GM21619 (cell line): ENCODE results near the gene AHCYL1.
A peak's percentile ranks its signal among the peaks of the same experiment; 100 is the strongest.

ENCODE experiments used
- ATAC-seq: cut with Tn5 transposase; IDR thresholded peaks from one replicate; pipeline ENCODE4 v1.9.1; 2021; ENCODE audit not compliant: unreplicated experiment

The AHCYL1 gene

DNA sequence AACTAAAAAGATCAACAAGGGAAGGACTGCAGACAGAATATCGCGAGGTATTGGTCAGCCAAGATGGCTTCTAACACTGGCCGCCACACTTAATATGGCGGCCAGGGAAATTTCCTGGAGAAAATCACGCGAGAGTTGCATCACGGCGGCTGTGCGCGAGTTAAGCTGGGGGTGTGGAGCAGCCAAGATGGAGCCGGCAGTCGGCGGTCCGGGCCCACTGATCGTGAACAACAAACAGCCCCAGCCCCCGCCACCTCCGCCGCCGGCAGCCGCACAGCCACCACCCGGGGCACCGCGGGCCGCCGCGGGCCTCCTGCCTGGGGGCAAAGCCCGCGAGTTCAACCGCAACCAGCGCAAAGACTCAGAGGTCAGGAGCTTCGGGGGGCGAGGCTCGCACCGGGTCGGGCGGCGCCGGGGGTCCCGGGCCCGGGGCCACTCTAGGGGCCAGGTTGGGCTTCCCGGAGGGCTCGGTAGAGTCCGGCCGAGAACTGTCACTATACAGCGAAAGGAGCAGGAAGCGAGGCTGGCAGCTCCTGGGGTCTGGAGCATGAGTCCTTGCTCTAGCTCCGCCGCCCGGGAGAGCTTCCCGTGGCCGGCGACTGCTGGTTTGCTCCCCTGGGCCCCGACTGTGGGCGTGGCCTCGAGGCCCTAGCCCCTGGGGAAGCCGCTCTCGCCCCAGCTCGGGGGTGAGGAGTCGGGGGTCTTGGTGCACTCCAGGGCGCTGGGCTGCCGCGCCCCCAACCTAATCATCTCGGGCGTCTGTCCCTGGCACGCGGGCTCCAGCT lies 50.1 kb downstream of the AHCYL1 start, which contains the start of gene STRIP1:
TSS of gene STRIP1 (plus strand) at position 174 of the 785 bp plus-strand sequence. CDS start at position 188, 14 bp downstream.
- ATAC-seq: peak; percentile 91

DNA sequence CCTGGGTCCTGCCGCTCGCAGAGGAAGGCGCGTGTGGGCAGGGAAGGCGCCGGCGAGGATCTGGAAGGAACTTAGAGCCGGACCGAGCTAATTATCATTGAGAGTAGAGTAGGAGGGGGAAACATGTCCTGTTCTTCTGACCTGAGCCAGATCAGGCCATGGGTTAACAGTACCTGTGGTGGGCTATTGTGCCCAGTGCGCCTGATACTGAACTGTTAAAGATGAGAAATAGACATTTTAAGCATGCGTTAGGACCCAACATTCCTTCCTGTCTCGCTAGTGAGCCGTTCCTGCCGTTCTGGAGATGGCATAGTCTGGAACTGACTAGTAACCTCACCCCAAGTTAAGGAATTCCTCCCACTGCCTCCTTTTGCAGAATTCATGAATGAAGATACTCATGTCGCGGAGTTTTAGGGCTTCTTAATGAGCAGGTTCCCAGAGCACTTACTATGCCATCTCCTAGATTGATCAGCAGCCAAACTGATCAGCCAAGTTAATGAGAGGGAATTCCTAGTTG lies 50.7 kb downstream of the AHCYL1 start:
- peak; percentile 14 for ATAC-seq

DNA sequence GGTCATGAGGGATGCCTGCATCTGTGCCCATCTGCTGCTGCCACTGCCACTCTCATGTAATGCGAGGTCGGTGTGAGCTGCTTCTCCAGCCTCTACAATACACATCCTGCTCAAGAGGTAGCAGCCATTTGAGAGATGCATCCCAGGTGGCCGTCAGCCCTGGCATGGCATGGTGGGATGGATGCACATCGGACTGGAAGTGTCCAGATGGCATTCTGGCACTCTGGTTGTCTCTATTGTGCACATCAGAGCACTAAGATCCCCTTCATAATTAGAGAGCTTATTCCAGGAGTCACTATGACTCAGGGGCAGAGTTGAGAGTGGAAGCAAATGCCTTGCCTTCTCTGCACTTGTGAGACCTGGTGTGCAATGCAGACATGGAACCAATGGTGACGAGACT lies 53.7 kb downstream of the AHCYL1 start:
- ATAC-seq: no peak

DNA sequence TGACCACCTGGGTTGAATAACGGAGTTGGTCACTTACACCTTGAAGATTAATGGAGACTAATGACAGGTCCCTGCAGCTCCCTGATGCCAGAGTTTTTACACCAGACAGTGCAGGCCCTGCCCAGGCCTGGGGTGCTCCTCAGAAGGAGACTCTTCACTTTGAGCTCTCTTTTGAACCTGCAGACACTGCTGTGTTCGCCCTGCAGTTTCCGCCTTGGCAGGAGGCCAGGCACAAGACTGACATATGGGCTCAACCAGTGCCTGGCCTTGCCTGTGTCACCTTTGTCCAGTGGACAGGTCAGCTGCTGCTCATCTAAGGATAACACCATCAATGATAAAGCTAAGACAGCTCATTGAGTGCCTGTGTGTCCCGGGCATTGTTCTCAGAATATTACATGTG lies 55.1 kb downstream of the AHCYL1 start:
- ATAC-seq: no peak

DNA sequence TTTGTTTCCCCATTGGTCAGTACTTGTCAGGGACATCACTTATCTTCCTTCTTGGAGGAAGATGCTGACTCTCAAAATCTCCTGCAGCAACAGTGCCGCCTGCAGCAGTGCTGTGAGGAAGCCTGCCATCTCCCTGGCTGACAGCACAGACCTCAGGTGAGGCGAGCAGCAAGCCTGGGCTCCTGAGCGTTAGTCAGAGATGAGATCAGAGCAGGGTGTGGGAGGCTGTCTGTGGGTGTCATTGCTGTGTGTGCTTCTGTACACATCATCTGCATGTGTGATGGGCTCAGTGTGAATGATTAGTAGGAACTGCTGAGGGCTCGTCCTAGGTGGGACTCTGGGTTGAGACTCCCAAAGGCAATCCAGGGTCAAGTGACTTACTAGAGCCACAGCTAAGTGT lies 56.0 kb downstream of the AHCYL1 start:
- no peak for ATAC-seq

DNA sequence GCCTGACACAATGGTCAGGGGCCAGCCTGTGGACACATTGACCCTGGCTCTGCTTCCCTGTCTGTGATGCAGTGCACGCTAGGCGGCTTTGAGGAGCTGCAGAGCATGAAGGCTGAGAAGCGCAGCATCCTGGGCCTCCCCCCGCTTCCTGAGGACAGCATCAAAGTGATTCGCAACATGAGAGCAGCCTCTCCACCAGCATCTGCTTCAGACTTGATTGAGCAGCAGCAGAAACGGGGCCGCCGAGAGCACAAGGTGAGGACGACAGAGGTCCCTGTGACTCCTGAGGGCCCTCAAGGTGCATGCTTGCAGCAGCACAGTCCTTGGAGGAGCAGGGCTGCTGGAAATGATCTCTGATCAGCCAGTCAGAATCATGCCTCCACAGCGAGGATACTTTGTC lies 58.5 kb downstream of the AHCYL1 start:
- no peak for ATAC-seq

DNA sequence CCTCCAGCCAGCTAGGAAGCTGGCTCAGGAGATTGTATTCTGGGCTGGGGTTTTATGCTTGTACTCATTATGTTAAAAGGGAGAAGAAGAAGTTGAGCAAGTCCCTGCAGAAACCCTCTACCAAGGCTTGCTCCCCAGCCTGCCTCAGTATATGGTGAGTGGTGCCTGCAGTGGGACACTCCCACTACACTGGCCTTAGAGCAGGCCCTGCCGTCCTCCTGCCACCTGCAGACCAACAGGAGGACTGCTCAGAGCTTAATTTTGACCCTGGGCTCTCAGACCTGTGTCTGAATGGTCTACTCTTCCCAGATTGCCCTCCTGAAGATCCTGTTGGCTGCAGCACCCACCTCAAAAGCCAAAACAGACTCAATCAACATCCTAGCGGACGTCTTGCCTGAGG lies 62.9 kb downstream of the AHCYL1 start:
- ATAC-seq: no peak

DNA sequence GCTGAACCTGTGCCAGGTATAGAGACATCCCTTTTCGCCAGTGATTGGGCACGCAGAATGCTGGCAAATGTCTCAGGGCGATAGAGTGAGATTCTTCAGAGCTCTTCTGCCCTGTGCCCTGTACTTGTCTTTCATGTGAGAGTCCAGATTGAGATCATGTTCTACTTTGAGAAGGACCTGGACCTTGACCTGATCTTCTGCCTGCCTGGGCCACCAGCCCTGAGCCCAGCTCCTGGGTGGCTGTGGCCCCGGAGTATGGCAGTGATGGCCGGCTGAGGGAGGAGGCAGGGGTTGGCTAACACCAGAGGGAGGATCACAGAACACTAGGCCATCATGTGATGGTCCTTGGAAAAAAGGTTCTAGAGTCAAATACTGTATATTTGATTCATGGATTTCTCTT lies 63.7 kb downstream of the AHCYL1 start:
- ATAC-seq: no peak

DNA sequence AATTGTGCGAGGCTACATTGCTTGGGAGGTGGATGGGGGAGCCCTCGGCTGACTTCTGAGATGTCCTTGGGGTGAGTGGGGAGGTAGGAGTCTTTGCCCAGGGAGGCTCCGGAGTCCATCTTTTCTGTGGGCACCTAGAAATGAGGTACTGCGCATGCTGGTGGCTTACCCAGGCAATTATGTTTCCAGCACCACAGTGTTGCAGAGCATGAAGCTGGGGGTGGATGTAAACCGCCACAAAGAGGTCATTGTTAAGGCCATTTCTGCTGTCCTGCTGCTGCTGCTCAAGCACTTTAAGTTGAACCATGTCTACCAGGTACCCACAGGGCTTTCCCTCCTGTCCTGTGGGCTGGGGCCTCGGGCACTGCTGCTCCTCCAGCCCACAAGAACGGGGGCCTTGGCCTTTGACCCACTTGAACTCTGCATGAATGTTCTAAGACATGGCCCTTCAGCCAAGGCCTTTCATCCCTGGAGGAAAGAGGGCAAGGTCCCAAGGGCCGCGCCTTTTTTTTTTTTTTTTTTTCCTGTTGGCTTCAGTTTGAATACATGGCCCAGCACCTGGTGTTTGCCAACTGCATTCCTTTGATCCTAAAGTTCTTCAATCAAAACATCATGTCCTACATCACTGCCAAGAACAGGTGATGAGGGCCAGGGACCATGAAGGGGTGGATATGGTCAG lies 64.5 kb downstream of the AHCYL1 start:
- no peak for ATAC-seq

DNA sequence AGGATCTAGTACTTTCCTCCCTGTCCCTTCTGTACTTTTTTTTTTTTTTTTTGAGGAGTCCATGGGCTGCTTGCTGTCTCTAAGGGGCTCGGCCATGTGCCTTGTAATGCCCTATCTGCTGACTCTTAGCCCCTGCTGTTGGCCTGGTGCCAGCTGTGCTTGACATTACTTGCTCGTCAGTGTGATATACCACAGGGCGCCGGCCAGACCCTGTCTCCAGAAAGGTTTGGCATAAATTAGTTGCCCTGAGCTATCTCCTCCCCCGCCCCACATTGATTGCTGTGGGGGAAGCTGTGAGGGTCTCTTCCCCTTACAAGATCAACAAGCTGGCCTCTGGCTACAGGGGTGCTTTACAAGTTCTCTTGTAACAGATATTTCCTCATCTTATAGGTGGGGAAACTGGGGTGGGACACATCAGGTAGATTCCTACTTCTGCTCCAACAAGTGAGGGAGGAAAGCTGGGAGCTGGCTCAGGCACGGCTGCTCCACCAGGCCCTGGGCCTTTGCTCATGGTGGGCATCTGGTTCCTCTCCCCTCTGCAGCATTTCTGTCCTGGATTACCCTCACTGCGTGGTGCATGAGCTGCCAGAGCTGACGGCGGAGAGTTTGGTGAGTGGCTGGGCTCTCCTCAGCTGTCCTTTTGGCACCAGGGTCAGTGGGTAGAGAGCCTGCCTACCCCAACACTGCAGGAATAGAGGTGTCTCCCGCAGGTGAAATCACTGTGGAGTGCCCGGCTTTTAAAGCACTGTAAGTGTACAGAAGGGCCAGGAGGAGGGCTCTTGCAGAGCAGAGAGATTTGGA lies 65.4 kb downstream of the AHCYL1 start:
- ATAC-seq: no peak

DNA sequence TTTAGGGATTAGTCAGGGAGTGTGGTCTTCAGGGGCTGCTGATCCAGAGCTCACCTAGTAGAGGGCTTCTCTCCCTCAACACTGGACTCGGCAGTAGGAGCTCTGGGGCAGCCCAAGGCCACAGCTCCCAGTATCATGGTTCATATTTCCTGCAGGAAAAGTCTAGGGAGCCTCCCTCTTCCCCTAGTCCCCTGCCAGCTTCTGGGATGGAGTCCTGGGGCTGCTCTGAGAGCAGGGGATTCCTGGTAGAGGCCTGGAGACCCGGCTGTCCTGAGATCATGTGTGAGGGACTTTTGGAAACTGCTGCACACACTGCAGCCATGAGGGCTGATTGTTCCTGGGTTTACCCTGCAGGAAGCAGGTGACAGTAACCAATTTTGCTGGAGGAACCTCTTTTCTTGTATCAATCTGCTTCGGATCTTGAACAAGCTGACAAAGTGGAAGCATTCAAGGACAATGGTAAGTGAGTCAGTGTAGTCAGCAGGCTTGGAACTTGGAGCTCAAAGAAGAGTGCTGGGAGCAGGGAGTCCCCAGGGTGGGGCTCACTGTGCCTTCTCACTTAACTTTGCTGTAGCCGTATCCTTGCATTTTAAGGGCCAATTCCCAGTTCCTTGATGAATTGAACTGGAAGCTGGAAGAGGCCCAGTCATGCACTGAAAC lies 66.2 kb downstream of the AHCYL1 start:
- ATAC-seq: no peak

DNA sequence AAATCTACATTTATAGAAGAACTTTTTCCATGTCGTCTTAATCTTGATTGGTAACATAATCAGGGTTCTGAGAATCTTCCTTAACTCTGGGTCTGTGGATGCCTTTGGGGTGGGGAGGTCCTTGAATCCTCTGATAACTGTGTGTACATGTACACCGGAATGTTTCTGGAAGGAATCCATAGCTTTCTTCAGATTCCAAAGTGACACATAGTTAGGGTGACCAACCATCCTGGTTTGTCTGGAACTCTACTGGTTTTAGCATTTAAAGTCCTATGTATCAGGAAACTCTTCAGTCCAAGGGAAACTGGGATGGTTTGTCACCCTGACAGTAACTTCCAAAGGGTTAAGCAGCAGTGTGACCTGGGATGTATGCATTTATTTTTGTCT lies 66.7 kb downstream of the AHCYL1 start:
- ATAC-seq: no peak

DNA sequence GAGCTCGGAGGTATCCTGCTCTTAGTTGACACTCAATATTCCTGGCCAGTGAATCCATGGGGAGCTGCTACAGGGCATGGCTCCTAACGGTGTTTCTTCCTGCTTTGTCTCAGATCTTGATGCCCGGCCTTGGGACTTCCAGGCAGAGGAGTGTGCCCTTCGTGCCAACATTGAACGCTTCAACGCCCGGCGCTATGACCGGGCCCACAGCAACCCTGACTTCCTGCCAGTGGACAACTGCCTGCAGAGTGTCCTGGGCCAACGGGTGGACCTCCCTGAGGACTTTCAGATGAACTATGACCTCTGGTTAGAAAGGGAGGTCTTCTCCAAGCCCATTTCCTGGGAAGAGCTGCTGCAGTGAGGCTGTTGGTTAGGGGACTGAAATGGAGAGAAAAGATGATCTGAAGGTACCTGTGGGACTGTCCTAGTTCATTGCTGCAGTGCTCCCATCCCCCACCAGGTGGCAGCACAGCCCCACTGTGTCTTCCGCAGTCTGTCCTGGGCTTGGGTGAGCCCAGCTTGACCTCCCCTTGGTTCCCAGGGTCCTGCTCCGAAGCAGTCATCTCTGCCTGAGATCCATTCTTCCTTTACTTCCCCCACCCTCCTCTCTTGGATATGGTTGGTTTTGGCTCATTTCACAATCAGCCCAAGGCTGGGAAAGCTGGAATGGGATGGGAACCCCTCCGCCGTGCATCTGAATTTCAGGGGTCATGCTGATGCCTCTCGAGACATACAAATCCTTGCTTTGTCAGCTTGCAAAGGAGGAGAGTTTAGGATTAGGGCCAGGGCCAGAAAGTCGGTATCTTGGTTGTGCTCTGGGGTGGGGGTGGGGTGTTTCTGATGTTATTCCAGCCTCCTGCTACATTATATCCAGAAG lies 69.2 kb downstream of the AHCYL1 start:
- ATAC-seq: no peak

DNA sequence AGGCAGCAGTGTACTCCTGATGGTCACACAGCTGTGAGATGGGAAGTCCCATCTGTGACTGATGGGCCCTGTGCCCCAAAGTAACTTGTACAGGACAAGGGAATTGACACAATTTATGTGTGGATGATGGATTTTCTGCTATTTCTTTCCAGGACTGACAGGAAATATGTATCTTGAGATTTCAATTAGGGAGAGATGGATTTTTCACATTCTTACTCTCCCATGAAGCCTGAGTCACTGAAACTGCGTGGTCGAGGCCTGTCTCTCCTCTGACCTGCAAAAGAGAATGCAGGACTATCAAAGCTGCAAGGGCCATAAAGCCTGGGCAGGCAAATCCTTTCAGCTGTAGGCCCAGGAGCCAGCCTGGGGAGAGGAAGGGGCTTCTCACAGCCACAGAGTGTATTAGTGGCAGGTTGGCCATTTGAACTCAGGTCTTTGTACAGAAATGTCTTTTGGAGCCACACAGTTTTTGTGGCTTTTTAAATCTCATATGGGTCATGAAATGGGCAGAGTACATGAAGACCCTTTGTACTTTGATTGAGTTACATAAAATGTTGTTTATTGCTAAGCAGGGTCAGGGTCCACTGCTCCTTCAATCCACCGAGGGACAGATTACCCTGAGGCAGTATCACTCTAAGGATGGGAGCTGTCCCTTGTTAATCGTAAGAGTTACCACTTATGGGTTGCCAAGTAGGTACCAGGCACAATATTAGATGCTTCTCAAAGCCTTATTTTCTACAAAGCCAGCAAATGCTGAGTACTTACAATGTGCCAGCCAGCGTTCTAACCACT lies 71.1 kb downstream of the AHCYL1 start:
- no peak for ATAC-seq

DNA sequence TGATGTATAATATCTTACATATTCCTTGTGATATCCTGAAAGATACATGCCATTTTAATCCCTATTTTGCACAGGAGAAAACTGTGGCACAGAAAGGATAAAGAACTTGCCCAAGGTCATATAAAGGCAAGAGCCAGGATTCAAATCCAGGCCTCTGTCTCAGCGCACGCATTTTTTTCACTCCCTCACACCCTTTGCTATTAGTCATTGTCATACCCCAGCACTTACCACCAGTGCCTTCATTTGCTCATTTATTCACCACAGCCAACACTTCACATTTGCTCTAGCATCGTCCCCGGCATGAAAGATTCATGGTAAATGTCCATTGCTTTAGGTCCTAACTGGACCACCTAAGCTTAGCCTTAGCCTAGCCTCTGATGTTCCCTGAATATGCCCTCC lies 71.7 kb downstream of the AHCYL1 start:
- no peak for ATAC-seq

DNA sequence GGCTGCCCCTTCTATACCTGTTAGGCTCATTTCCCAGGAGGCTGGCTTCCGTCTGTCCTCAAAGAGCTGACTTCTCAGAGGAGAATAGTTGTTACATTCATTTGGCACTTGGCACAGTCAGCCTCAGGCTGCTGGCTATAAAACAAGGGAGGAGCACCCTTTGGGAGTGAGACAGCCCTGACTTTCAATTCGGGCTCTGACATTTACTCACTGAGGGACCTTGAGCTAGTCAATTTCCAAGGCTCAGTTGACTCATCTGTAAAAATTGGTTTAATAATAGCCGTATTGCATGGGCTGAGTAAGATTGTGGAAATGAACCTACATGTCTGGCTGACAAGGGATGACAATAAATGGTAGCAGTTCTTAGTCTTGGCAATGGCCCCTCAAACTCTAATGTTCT lies 72.2 kb downstream of the AHCYL1 start:
- no peak for ATAC-seq

DNA sequence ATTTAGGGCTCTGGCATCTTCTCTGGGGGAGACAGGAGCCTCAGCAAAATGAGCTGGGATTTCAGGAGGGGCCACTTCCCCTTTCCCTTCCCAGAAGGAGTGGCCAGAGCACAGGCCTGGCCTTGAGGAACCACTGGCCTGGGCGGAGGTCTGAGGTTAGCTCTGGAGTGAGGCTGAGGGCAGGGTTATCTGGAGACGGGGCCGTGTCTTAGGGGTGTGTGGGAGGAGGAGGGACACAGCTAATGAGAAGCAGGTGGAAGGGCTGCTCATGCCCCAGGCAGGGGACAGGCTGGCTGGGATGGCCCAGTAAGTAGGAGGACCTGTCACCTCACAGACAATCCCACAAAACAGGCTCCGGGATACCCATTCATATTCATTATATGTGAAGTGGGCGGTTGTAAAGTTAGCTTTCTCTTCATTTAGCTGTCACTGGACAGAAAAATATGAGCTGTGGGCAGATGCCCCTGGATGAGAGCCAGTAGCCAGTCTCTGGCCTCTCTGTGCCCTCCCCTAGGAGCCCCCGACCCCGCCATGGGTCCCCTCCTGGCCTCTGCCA lies 73.5 kb downstream of the AHCYL1 start:
- no peak for ATAC-seq

DNA sequence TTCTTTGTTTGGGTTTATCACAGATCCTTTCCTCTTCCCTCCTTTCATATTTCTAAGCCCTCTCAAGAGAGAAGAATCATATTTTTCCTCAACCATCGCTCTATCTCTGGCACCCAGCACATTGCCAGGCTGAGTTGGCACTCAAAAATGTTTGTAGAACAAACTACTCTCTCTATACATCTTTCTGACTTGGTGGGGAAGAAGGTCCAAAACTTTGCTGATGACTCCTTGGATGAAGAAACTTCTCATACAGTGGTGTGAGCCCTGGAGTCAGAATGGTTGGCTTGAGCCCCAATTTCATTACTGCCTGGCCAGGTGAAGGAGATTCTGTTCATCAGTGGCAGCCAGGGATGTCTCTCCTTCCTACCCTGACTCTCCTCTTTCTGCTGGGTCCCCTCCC lies 74.0 kb downstream of the AHCYL1 start:
- ATAC-seq: no peak
